WTC11 (cell line): Measurements from ENCODE around the gene ATL2. TPM values are rescaled to one million over a fixed set of nuclear protein-coding genes. Genes with fewer than 3 reads are reported as not detected.

Experiments used
- ATAC-seq: fragments of 200-7000 bp; cut with Tn5 transposase; 2 replicates; pipeline ENCODE4 v1.10.0; 2021; ENCODE audit warnings: mild to moderate bottlenecking, moderate library complexity
- CTCF ChIA-PET: fragments of 300-600 bp; sonication (Branson Sonifier 250); formaldehyde crosslinking; loops from one replicate; lab custom pipeline; 2021; ENCODE audit warnings: antibody characterized with exemption; lab: Charles Lee
- POLR2A ChIA-PET: fragments of 350-600 bp; sonication (Branson Sonifier 250); formaldehyde crosslinking; loops from one replicate; lab custom pipeline; 2021; ENCODE audit warnings: antibody characterized with exemption; lab: Charles Lee
- DNase-seq: peaks from one replicate; pipeline ENCODE4 v3.0.0; 2021; ENCODE audit warnings: low spot score
- H3K27ac Mint-ChIP-seq: 2 replicates; pipeline ENCODE4 v1.8.0; 2021; ENCODE audit warnings: mixed read lengths
- H3K27me3 Mint-ChIP-seq: 2 replicates; pipeline ENCODE4 v1.8.0; 2021; ENCODE audit warnings: low read depth, mild to moderate bottlenecking, moderate library complexity, mixed read lengths
- H3K36me3 Mint-ChIP-seq: 2 replicates; pipeline ENCODE4 v1.8.0; 2021; ENCODE audit warnings: mixed read lengths
- H3K4me1 Mint-ChIP-seq: 2 replicates; pipeline ENCODE4 v1.8.0; 2022; ENCODE audit warnings: mixed read lengths
- H3K4me3 Mint-ChIP-seq: 2 replicates; pipeline ENCODE4 v1.8.0; 2021; ENCODE audit warnings: mild to moderate bottlenecking, moderate library complexity, mixed read lengths
- H3K9me3 Mint-ChIP-seq: 2 replicates; pipeline ENCODE4 v1.8.0; 2021; ENCODE audit warnings: mixed read lengths
- CBFB ChIP-seq: sonication (generic); formaldehyde crosslinking; IDR thresholded peaks from 2 replicates; pipeline ENCODE4 v1.8.1; 2022; ENCODE audit warnings: mild to moderate bottlenecking, low read depth, missing genetic modification reagents
- CREB1 ChIP-seq: sonication (generic); formaldehyde crosslinking; IDR thresholded peaks from 2 replicates; pipeline ENCODE4 v1.8.0; 2023; ENCODE audit warnings: mild to moderate bottlenecking, missing genetic modification reagents
- JUN ChIP-seq: sonication (generic); formaldehyde crosslinking; IDR thresholded peaks from 2 replicates; pipeline ENCODE4 v1.8.0; 2023; ENCODE audit warnings: mild to moderate bottlenecking, missing genetic modification reagents
- MXD4 ChIP-seq: fragments of 250-450 bp; sonication (Bioruptor Pico); IDR thresholded peaks from 2 replicates; pipeline ENCODE4 v1.8.0; 2021; ENCODE audit warnings: mild to moderate bottlenecking, moderate library complexity, borderline replicate concordance
- NR3C1 ChIP-seq: sonication (generic); formaldehyde crosslinking; conservative IDR thresholded peaks from 2 replicates; pipeline ENCODE4 v1.8.1; 2023; ENCODE audit warnings: low read depth, mild to moderate bottlenecking, missing genetic modification reagents
- PRRX2 ChIP-seq: fragments of 250-450 bp; sonication (Bioruptor Pico); IDR thresholded peaks from 2 replicates; pipeline ENCODE4 v1.8.0; 2021; ENCODE audit warnings: mild to moderate bottlenecking
- SMAD3 ChIP-seq: sonication (generic); formaldehyde crosslinking; IDR thresholded peaks from 2 replicates; pipeline ENCODE4 v1.8.0; 2022; ENCODE audit warnings: missing genetic modification reagents, mild to moderate bottlenecking, borderline replicate concordance
- SP1 ChIP-seq: sonication (generic); formaldehyde crosslinking; conservative IDR thresholded peaks from 2 replicates; pipeline ENCODE4 v1.8.1; 2022; ENCODE audit warnings: missing genetic modification reagents
- TEAD1 ChIP-seq: sonication (generic); formaldehyde crosslinking; IDR thresholded peaks from 2 replicates; pipeline ENCODE4 v1.8.0; 2022; ENCODE audit warnings: mild to moderate bottlenecking, missing genetic modification reagents
- ZBTB21 ChIP-seq: sonication (generic); formaldehyde crosslinking; IDR thresholded peaks from 2 replicates; pipeline ENCODE4 v1.8.1; 2023; ENCODE audit warnings: mild to moderate bottlenecking, missing genetic modification reagents, borderline replicate concordance
- ZNF121 ChIP-seq: sonication (generic); formaldehyde crosslinking; IDR thresholded peaks from 2 replicates; pipeline ENCODE4 v1.8.0; 2023; ENCODE audit warnings: missing genetic modification reagents
- total RNA-seq: library from RNA; stranded (reverse); gene quantifications from 3 replicates; pipeline ENCODE4 v1.2.3, GENCODE V29; 2021
- TF ChIP-seq, protein P1 (sequence below): fragments of 250-450 bp; sonication (Bioruptor Pico); IDR thresholded peaks from 2 replicates; pipeline ENCODE4 v1.9.0; 2021; ENCODE audit warnings: mild to moderate bottlenecking, borderline replicate concordance
- TF ChIP-seq, protein P2 (sequence below): sonication (generic); formaldehyde crosslinking; IDR thresholded peaks from 2 replicates; pipeline ENCODE4 v1.8.1; 2022; ENCODE audit warnings: mild to moderate bottlenecking, missing genetic modification reagents, moderate library complexity, borderline replicate concordance
- TF ChIP-seq, protein P3 (sequence below): fragments of 250-450 bp; sonication (Bioruptor Pico); IDR thresholded peaks from 2 replicates; pipeline ENCODE4 v1.9.0; 2021; ENCODE audit warnings: moderate library complexity, mild to moderate bottlenecking, inconsistent platforms, borderline replicate concordance
- TF ChIP-seq, protein P4 (sequence below): sonication (generic); formaldehyde crosslinking; IDR thresholded peaks from 2 replicates; pipeline ENCODE4 v1.8.1; 2022; ENCODE audit warnings: low read depth, missing genetic modification reagents, borderline replicate concordance
- TF ChIP-seq, protein P5 (sequence below): sonication (generic); formaldehyde crosslinking; IDR thresholded peaks from 2 replicates; pipeline ENCODE4 v1.8.0; 2022; ENCODE audit warnings: mild to moderate bottlenecking, missing genetic modification reagents
- TF ChIP-seq, protein P6 (sequence below): sonication (generic); formaldehyde crosslinking; IDR thresholded peaks from 2 replicates; pipeline ENCODE4 v1.8.1; 2022; ENCODE audit warnings: missing genetic modification reagents, borderline replicate concordance
- TF ChIP-seq, protein P7 (sequence below): fragments of 250-450 bp; sonication (Bioruptor Pico); IDR thresholded peaks from 2 replicates; pipeline ENCODE4 v1.9.0; 2021; ENCODE audit warnings: mild to moderate bottlenecking
- TF ChIP-seq, protein P8 (sequence below): sonication (generic); formaldehyde crosslinking; IDR thresholded peaks from 2 replicates; pipeline ENCODE4 v1.8.0; 2022; ENCODE audit warnings: mild to moderate bottlenecking, missing genetic modification reagents

The ATL2 gene
- total RNA-seq, 1 experiment from 2014 or later = 90.5 TPM

DNA sequence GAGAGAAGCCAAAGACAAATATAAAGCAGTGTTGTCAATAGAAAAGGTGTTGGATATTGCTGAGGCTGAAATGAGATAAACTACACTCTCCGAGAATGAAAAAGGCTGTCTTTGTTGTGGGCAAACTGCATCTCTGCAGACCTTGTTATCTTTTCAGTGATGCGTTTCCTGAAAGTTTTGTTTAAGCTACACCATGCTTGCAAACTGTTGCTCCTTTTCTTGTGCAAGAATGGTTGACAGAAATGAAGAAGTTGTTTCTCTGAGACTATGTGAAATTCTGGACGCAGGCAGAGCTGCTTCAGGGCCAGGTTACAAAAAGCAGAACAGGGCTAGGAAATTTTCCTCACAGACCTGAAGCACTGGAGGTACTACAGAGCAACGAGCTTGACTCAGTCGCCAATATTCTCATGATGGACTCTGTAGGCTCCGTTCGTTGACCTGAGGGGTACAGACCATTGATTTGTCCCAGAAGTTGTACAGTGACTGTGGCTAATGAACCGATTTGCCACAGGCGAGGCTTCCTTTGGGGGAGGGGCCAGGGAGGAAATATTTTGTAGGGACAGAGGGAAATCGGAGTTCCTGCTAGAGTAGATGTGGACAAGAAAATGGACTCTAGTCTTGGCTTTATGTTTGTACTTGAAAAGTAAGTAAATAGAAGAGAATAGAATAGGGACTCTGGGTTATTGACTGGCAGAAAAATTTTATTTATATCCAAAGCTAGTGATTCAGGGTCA is 3.5 kb upstream of the ATL2 start:
- Mint-ChIP-seq H3K4me1 (peaks cover 22% of the 10 kb centered on the region), H3K27me3 (no peaks in the 10 kb centered on the region; the same call in 1 of the 2 replicates), H3K36me3 (no peaks in the 10 kb centered on the region), H3K27ac (no peak overlapping the region), H3K9me3 (no peaks in the 10 kb centered on the region), H3K4me3 (no peak overlapping the region)
- no peak for TF ChIP-seq ZNF121 (CRISPR knock-in tag)
- TF ChIP-seq CREB1 (CRISPR knock-in tag) = no peak
- TF ChIP-seq MXD4 (CRISPR knock-in tag) = no peak
- TF ChIP-seq, protein P1, sequence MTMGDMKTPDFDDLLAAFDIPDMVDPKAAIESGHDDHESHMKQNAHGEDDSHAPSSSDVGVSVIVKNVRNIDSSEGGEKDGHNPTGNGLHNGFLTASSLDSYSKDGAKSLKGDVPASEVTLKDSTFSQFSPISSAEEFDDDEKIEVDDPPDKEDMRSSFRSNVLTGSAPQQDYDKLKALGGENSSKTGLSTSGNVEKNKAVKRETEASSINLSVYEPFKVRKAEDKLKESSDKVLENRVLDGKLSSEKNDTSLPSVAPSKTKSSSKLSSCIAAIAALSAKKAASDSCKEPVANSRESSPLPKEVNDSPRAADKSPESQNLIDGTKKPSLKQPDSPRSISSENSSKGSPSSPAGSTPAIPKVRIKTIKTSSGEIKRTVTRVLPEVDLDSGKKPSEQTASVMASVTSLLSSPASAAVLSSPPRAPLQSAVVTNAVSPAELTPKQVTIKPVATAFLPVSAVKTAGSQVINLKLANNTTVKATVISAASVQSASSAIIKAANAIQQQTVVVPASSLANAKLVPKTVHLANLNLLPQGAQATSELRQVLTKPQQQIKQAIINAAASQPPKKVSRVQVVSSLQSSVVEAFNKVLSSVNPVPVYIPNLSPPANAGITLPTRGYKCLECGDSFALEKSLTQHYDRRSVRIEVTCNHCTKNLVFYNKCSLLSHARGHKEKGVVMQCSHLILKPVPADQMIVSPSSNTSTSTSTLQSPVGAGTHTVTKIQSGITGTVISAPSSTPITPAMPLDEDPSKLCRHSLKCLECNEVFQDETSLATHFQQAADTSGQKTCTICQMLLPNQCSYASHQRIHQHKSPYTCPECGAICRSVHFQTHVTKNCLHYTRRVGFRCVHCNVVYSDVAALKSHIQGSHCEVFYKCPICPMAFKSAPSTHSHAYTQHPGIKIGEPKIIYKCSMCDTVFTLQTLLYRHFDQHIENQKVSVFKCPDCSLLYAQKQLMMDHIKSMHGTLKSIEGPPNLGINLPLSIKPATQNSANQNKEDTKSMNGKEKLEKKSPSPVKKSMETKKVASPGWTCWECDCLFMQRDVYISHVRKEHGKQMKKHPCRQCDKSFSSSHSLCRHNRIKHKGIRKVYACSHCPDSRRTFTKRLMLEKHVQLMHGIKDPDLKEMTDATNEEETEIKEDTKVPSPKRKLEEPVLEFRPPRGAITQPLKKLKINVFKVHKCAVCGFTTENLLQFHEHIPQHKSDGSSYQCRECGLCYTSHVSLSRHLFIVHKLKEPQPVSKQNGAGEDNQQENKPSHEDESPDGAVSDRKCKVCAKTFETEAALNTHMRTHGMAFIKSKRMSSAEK (CRISPR knock-in tag) = no peak
- ChIA-PET POLR2A (no interaction called here), CTCF (interaction anchor here (1.3 kb wide), 1 partner anchor 85 kb away, joined by 4 read pairs; no protein-coding TSS in a partner anchor)
- DNase-seq (no peak), ATAC-seq (no peak)

DNA sequence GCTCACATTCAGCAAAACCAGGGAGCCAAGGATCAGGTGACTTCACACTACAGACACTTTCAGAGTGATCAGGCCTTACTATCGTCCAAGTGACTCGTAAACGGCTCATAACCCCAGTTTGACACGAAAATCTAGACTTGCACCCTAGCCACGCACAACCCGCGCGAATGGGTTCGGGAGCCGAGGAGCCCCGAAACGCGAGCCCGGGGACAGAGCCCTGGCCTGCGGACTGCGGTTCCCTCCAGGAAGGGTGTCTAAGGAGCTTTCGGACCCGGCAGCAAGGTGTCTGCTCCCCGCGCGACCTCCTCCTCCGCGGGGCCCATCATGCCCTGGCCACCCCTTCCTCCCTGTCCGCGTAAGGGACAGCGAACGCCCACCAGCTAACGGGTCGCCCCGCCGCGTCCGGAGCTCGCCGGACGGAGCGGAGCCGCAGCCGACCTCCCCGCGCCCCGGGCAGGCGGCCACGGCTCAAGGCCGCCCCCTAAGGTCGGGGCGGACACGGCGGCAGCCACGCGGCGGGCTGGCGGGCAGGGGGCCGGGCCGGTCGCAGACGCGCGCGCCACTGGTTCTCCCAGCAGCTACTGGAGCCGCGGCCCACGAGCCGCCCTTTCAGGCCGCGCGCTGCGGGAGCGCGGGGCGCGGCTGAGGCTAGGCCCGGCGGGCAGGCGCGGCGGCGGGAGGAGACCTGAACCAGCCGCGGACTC is 575 bp downstream of the ATL2 start:
- Mint-ChIP-seq H3K9me3 (no peaks in the 10 kb centered on the region), H3K4me1 (peaks cover 46% of the 10 kb centered on the region), H3K4me3 (peak overlapping the region; percentile 94), H3K27me3 (no peaks in the 10 kb centered on the region), H3K36me3 (no peaks in the 10 kb centered on the region), H3K27ac (peak overlapping the region; percentile 37; the same call in 1 of the 2 replicates)
- POLR2A ChIA-PET = interaction anchor here (0.6 to 1.6 kb wide), 6 partner anchors 37 to 375 kb away, joined by 3 to 7 read pairs (median 5); partner anchors contain the start of gene SRSF7
- DNase-seq (peak; percentile 62), ATAC-seq (peak; percentile 41)
- CTCF ChIA-PET = interaction anchor here (0.6 to 4.6 kb wide), 20 partner anchors 10 to 300 kb away, joined by 3 to 47 read pairs (median 4); no protein-coding TSS in a partner anchor
- peak; percentile 40; the same call in 1 of the 2 replicates for TF ChIP-seq PRRX2 (CRISPR knock-in tag)
- TF ChIP-seq CBFB (CRISPR knock-in tag) = no peak
- TF ChIP-seq, protein P2, sequence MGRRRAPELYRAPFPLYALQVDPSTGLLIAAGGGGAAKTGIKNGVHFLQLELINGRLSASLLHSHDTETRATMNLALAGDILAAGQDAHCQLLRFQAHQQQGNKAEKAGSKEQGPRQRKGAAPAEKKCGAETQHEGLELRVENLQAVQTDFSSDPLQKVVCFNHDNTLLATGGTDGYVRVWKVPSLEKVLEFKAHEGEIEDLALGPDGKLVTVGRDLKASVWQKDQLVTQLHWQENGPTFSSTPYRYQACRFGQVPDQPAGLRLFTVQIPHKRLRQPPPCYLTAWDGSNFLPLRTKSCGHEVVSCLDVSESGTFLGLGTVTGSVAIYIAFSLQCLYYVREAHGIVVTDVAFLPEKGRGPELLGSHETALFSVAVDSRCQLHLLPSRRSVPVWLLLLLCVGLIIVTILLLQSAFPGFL (CRISPR knock-in tag) = no peak
- TF ChIP-seq TEAD1 (CRISPR knock-in tag) = no peak
- TF ChIP-seq, protein P3, sequence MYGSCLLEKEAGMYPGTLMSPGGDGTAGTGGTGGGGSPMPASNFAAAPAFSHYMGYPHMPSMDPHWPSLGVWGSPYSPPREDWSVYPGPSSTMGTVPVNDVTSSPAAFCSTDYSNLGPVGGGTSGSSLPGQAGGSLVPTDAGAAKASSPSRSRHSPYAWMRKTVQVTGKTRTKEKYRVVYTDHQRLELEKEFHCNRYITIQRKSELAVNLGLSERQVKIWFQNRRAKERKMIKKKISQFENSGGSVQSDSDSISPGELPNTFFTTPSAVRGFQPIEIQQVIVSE (CRISPR knock-in tag) = no peak
- TF ChIP-seq, protein P4, sequence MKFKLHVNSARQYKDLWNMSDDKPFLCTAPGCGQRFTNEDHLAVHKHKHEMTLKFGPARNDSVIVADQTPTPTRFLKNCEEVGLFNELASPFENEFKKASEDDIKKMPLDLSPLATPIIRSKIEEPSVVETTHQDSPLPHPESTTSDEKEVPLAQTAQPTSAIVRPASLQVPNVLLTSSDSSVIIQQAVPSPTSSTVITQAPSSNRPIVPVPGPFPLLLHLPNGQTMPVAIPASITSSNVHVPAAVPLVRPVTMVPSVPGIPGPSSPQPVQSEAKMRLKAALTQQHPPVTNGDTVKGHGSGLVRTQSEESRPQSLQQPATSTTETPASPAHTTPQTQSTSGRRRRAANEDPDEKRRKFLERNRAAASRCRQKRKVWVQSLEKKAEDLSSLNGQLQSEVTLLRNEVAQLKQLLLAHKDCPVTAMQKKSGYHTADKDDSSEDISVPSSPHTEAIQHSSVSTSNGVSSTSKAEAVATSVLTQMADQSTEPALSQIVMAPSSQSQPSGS (CRISPR knock-in tag) = no peak
- TF ChIP-seq, protein P5, sequence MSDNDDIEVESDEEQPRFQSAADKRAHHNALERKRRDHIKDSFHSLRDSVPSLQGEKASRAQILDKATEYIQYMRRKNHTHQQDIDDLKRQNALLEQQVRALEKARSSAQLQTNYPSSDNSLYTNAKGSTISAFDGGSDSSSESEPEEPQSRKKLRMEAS (CRISPR knock-in tag) = no peak
- TF ChIP-seq SMAD3 (CRISPR knock-in tag) = no peak
- no peak; the same call in 1 of the 2 replicates for TF ChIP-seq SP1
- TF ChIP-seq, protein P6, sequence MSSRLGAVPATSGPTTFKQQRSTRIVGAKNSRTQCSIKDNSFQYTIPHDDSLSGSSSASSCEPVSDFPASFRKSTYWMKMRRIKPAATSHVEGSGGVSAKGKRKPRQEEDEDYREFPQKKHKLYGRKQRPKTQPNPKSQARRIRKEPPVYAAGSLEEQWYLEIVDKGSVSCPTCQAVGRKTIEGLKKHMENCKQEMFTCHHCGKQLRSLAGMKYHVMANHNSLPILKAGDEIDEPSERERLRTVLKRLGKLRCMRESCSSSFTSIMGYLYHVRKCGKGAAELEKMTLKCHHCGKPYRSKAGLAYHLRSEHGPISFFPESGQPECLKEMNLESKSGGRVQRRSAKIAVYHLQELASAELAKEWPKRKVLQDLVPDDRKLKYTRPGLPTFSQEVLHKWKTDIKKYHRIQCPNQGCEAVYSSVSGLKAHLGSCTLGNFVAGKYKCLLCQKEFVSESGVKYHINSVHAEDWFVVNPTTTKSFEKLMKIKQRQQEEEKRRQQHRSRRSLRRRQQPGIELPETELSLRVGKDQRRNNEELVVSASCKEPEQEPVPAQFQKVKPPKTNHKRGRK (CRISPR knock-in tag) = no peak
- TF ChIP-seq, protein P7, sequence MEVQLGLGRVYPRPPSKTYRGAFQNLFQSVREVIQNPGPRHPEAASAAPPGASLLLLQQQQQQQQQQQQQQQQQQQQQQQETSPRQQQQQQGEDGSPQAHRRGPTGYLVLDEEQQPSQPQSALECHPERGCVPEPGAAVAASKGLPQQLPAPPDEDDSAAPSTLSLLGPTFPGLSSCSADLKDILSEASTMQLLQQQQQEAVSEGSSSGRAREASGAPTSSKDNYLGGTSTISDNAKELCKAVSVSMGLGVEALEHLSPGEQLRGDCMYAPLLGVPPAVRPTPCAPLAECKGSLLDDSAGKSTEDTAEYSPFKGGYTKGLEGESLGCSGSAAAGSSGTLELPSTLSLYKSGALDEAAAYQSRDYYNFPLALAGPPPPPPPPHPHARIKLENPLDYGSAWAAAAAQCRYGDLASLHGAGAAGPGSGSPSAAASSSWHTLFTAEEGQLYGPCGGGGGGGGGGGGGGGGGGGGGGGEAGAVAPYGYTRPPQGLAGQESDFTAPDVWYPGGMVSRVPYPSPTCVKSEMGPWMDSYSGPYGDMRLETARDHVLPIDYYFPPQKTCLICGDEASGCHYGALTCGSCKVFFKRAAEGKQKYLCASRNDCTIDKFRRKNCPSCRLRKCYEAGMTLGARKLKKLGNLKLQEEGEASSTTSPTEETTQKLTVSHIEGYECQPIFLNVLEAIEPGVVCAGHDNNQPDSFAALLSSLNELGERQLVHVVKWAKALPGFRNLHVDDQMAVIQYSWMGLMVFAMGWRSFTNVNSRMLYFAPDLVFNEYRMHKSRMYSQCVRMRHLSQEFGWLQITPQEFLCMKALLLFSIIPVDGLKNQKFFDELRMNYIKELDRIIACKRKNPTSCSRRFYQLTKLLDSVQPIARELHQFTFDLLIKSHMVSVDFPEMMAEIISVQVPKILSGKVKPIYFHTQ = no peak
- TF ChIP-seq, protein P8, sequence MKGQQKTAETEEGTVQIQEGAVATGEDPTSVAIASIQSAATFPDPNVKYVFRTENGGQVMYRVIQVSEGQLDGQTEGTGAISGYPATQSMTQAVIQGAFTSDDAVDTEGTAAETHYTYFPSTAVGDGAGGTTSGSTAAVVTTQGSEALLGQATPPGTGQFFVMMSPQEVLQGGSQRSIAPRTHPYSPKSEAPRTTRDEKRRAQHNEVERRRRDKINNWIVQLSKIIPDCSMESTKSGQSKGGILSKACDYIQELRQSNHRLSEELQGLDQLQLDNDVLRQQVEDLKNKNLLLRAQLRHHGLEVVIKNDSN (CRISPR knock-in tag) = no peak
- no peak for TF ChIP-seq NR3C1 (CRISPR knock-in tag)
- TF ChIP-seq ZBTB21 = no peak
- TF ChIP-seq JUN (CRISPR knock-in tag) = no peak
